WI38 (cell line): ENCODE results near the gene GRN.
A peak's percentile ranks its signal among the peaks of the same experiment; 100 is the strongest.
"Not testable (repeated sequence)": the region's sequence is repeated elsewhere in the genome, so short reads cannot be mapped to it uniquely, and the experiment has no call there.

Experiments used
- H3K4me3 ChIP-seq: 2 replicates; pipeline ENCODE4 v1.5.1; 2011; ENCODE audit warnings: low read depth, mild to moderate bottlenecking, control low read depth, low read length
- CTCF ChIP-seq: IDR thresholded peaks from 2 replicates; pipeline ENCODE4 v1.5.1; 2012; ENCODE audit warnings: low read depth, mild to moderate bottlenecking, control low read depth, low read length

GRN gene

GRCh38 chr17:44322236-44322895 is 22.7 kb upstream of the GRN start:
- no peak for TF ChIP-seq CTCF

DNA sequence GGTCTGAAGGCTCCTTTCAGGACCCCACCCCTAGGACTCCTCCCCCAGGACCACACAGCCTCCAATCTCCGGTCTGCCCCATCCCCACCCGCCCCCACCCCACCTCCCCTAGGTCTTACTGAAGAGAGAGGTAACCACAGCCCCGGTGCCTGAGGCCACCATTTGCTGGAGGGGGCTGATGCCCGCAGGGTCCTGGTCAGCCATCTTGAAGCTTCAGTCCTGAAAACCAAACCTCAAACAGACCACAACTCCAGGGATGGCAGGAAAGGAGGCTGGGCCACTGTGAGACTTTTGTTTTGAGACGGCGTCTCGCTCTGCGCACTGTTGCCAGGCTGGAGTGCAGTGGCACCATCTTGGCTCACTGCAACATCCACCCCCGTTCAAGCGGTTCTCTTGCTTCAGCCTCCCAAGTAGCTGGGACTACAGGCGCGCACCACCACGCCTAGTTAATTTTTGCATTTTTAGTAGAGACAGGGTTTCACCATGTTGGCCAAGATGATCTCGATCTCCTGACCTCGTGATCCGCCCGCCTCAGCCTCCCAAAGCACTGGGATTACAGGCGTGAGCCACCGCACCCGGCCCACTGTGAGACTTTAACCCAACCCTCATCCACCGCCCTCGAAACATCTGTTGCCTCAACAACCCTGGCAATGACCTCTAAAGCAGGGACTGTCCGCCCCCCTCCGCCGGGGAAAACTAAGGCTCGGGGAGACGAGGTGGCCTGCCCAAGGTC is 21.6 kb upstream of the GRN start:
- TF ChIP-seq CTCF, result no peak
- H3K4me3 ChIP-seq, result peak overlapping the region; percentile 84

More at GRCh38 chr17:44322236-44322895, 22.7 kb upstream of the GRN start:
- H3K4me3 ChIP-seq, result no peak overlapping the region

- TF ChIP-seq CTCF, result no peak
- H3K4me3 ChIP-seq, result peak overlapping the region; percentile 84
Measured at GRCh38 chr17:44324092-44324570, 21.0 kb upstream of the GRN start.

GRCh38 chr17:44324571-44325275 is 20.4 kb upstream of the GRN start, which contains the start of gene SLC25A39:
SLC25A39 (minus strand) TSS chr17:44324823; CDS start chr17:44323562, 1,261 bp downstream.
- TF ChIP-seq CTCF, result no peak
- H3K4me3 ChIP-seq, result peak within 1 kb of the TSS; percentile 84

GRCh38 chr17:44326861-44327444 is 18.1 kb upstream of the GRN start:
- no peak overlapping the region for H3K4me3 ChIP-seq
- no peak for TF ChIP-seq CTCF

DNA sequence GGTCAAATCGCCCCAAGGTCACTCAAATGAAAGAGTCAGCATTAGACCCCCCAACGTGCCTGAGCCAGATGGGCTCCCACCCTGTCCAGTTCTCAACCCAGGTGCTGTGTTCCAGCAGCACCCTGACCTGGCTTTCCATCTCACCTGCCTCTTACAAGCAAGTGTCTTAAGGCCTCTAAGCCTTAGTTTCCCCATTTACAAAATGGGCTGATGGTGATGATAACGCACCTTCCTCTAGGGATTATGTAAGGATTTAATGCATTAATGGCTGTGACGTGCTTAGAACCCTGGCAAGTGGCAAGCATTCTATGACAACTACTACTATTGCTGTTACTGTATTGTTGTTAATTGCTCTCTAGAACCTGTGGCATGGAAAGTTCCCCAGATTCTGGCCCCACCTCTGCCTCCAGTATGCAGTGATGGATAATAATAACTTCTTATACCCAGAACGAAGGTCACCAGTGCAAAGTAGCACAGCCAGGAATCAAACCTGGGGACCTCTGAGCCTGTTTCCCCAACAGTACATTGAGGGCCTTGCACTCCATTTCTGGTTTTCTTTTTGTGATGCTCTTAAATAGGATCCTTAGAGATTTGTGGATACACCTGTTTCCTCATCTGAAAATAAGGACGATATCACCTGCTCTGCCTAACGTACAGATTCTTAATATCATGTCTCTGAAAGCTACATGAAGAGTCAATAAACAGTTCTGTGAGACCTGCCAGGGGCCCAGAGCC is 17.2 kb upstream of the GRN start:
- no peak for TF ChIP-seq CTCF
- no peak overlapping the region for H3K4me3 ChIP-seq

GRCh38 chr17:44329516-44329915 is 15.6 kb upstream of the GRN start:
- H3K4me3 ChIP-seq, result not testable (repeated sequence)

- H3K4me3 ChIP-seq, result not testable (repeated sequence)
Measured at GRCh38 chr17:44330263-44330662, 14.8 kb upstream of the GRN start.
